ENCODE results near the gene ARHGEF6.

The ARHGEF6 gene

GRCh38 chrX:136742721-136743379 lies 37.9 kb downstream of the ARHGEF6 start:
- no peak for DNase-seq

- no peak for DNase-seq
Measured at GRCh38 chrX:136738049-136738729, 42.5 kb downstream of the ARHGEF6 start.

GRCh38 chrX:136736690-136737089 lies 44.0 kb downstream of the ARHGEF6 start:
- no peak for DNase-seq

- DNase-seq: no peak
Measured at GRCh38 chrX:136735601-136736000, 45.1 kb downstream of the ARHGEF6 start.

GRCh38 chrX:136733613-136734012 lies 47.1 kb downstream of the ARHGEF6 start:
- no peak for DNase-seq

GRCh38 chrX:136731798-136732197 lies 48.9 kb downstream of the ARHGEF6 start:
- DNase-seq: no peak

GRCh38 chrX:136731207-136731782 lies 49.4 kb downstream of the ARHGEF6 start:
- DNase-seq: no peak

- no peak for DNase-seq
Measured at GRCh38 chrX:136728393-136728792, 52.3 kb downstream of the ARHGEF6 start.

GRCh38 chrX:136725441-136726104 lies 55.2 kb downstream of the ARHGEF6 start:
- DNase-seq: peak; percentile 11

GRCh38 chrX:136718091-136718490 lies 62.6 kb downstream of the ARHGEF6 start:
- no peak for DNase-seq

GRCh38 chrX:136714626-136715599 lies 65.8 kb downstream of the ARHGEF6 start:
- no peak for DNase-seq

- no peak for DNase-seq
Measured at GRCh38 chrX:136712650-136713310, 68.0 kb downstream of the ARHGEF6 start.

GRCh38 chrX:136711147-136711546 lies 69.6 kb downstream of the ARHGEF6 start:
- DNase-seq: peak; percentile 17

GRCh38 chrX:136710325-136710951 lies 70.3 kb downstream of the ARHGEF6 start:
- peak; percentile 41 for DNase-seq

- DNase-seq: no peak
Measured at GRCh38 chrX:136708348-136708747, 72.4 kb downstream of the ARHGEF6 start.

GRCh38 chrX:136697156-136697555 lies 83.6 kb downstream of the ARHGEF6 start:
- no peak for DNase-seq

- peak; percentile 11 for DNase-seq
Measured at GRCh38 chrX:136694431-136695087, 86.2 kb downstream of the ARHGEF6 start.

GRCh38 chrX:136692271-136692670 lies 88.5 kb downstream of the ARHGEF6 start:
- DNase-seq: no peak

- DNase-seq: peak; percentile 29
Measured at GRCh38 chrX:136691028-136691809, 89.5 kb downstream of the ARHGEF6 start.

GRCh38 chrX:136689436-136689835 lies 91.3 kb downstream of the ARHGEF6 start:
- peak; percentile 0 for DNase-seq

Data from kidney glomerular epithelial cell (primary cell).